Large intestine (tissue), 3 donors: Measurements from ENCODE around the gene GCLC. TPM values are rescaled to one million over a fixed set of nuclear protein-coding genes. Genes with fewer than 3 reads are reported as not detected.

Experiments used
- DNase-seq, 2 donors: peaks; one replicate each; pipeline versions ENCODE4 v3.0.0 to v3.0.0-alpha.2; 2013
- H3K27ac ChIP-seq: one replicate; pipeline ENCODE4 v1.5.1; 2013; ENCODE audit warnings: low read length
- H3K27me3 ChIP-seq: 2 replicates; pipeline ENCODE4 v1.6.1; 2013; ENCODE audit warnings: low read length; ENCODE audit not compliant: control insufficient read depth, insufficient read depth
- H3K36me3 ChIP-seq: 2 replicates; pipeline ENCODE4 v1.6.1; 2013; ENCODE audit warnings: low read length; ENCODE audit not compliant: control insufficient read depth, insufficient read depth
- H3K4me1 ChIP-seq: one replicate; pipeline ENCODE4 v1.6.1; 2013; ENCODE audit warnings: low read length; ENCODE audit not compliant: control insufficient read depth, insufficient read depth
- H3K4me3 ChIP-seq: one replicate; pipeline ENCODE4 v1.5.1; 2013; ENCODE audit warnings: low read length
- H3K9me3 ChIP-seq: one replicate; pipeline ENCODE4 v1.6.1; 2013; ENCODE audit warnings: mild to moderate bottlenecking, low read depth, low read length, moderate library complexity; ENCODE audit not compliant: control insufficient read depth
- WGBS: methylation state at CpG from one replicate; pipeline ENCODE4 v1.1.5; 2013; ENCODE audit warnings: low lambda C conversion rate; ENCODE audit not compliant: insufficient coverage; 5-methylcytosine and 5-hydroxymethylcytosine counted together
- polyA plus RNA-seq: library from polyadenylated mRNA; unstranded; fragments of 120-200 nt; gene quantifications from one replicate; pipeline ENCODE4 v1.2.1, GENCODE V29; 2013

GCLC gene
- polyA plus RNA-seq, 1 donor, result 54.7 TPM

DNA sequence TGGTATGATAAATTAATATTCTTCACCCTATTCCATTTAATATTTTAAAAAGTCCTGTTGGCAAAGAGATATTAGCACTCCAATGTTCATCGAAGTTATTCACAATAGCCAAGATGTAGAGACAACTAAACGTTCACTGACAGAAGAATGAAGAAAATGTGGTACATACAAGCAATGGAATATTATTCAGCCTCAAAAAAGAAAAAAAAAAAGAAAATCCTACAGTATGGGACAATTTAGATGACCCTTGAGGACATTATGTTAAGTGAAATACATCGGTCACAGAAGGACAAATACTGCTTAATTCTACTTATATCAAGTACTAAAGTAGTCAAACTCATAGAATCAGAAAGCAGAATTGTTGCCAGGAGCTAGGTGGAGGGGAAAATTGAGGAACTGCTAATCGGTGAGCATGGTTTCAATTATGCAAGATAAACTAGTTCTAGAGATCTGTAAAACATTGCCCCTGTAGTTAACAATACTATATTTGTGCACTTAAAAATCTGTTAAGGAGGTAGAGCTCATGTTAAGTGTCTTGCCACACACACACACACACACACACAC is 4.7 kb downstream of the GCLC start:
- Histone ChIP-seq H3K9me3 (no peaks in the 10 kb centered on the region), H3K27me3 (no peaks in the 10 kb centered on the region), H3K36me3 (no peaks in the 10 kb centered on the region), H3K4me1 (no peaks in the 10 kb centered on the region), H3K4me3 (no peak overlapping the region), H3K27ac (no peak overlapping the region)
- no peak for DNase-seq
- WGBS, result 83% methylated on average over 1 of the region's 4 CpGs

- Histone ChIP-seq H3K27me3 (no peaks in the 10 kb centered on the region), H3K36me3 (no peaks in the 10 kb centered on the region), H3K9me3 (no peaks in the 10 kb centered on the region), H3K4me1 (no peaks in the 10 kb centered on the region), H3K27ac (no peak overlapping the region), H3K4me3 (no peak overlapping the region)
- WGBS, result 80% methylated on average over 3 of the region's 5 CpGs
- peak; percentile 6 to 33 for DNase-seq
Measured at GRCh38 chr6:53539561-53539960, 5.3 kb downstream of the GCLC start.

DNA sequence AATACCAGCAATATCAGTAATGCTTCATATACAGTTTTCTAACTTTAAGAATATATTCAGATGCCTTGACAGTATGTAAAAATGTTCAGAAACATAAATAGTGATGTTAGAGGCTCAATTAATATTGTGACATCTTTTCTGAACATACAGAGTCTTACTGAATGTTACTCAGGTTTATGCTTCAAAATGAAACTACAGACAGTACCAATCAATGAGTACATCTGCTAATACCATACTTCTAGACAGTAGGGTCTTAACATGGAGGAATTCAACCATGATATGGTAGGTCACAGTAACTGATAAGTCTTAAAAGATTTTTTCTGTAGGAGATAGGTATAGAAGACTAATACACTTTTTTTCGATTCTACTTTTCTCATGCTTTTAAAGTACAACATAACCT is 8.3 kb downstream of the GCLC start:
- 100% methylated on average over 1 of the region's 1 CpG for WGBS

DNA sequence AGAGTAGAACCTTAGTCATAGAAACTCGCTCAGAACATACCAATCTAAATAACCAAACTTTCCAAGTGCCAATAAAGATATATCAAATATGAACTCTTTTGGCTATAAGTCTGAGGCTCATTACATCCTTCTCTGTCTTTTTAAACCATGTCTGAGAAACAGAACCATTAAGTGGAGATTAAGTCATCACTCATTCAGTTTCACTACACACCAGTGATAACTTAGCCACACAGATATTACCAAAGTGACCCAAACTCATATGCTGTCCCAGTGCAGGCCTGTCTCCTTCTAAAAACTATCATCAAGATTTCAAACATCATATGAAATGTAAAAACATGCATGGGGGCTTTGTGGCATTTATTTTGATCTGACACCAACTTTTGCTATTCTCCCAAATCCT is 12.0 kb downstream of the GCLC start:
- no peaks in the 10 kb centered on the region for H3K9me3 ChIP-seq
- no peak overlapping the region for H3K27ac ChIP-seq
- H3K27me3 ChIP-seq, result no peaks in the 10 kb centered on the region
- no peak overlapping the region for H3K4me3 ChIP-seq
- no CpG with 5 or more reads among the region's 1 CpG for WGBS
- no peak for DNase-seq
- no peaks in the 10 kb centered on the region for H3K36me3 ChIP-seq
- H3K4me1 ChIP-seq, result no peaks in the 10 kb centered on the region

More for the DNA sequence above, 8.3 kb downstream of the GCLC start:
- H3K27ac ChIP-seq, result no peak overlapping the region
- H3K9me3 ChIP-seq, result no peaks in the 10 kb centered on the region
- no peaks in the 10 kb centered on the region for H3K27me3 ChIP-seq
- DNase-seq, result no peak
- H3K4me1 ChIP-seq, result no peaks in the 10 kb centered on the region
- no peaks in the 10 kb centered on the region for H3K36me3 ChIP-seq
- H3K4me3 ChIP-seq, result no peak overlapping the region

DNA sequence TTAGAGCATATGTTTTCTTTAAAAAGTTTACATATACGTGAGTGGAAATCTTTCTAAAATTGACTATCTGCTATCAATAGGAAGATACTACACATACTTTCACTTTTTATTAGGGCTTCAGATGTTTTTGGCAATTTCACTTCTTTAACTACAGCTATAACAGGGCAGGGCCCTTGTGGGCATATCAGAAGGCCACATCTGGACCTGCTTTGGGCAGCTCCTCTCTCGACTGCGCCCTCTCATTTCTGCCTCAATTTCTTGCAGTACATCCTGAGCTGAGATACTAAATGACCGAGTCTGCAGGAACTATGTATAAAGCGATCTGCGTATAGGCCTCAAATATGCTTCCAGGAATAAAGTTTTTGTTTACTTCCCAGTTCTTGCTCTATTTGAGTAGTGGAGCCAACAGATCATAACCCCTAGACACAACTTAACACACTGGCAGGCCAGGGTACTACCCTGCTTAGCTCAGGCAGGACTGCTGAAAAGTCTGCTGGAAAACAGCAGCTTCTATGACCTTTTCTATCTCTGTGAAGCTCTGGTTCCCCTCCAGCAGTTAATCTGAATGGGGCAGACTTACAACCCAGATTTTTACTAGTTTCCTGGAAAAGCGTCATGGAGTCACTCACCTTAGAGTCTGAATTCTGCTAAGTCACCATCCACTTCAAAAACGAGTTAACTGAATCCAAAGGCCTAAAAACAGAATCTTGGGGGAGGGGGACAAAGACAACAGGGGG is 12.7 kb downstream of the GCLC start:
- 0% methylated on average over 1 of the region's 8 CpGs for WGBS
- no peaks in the 10 kb centered on the region for H3K4me1 ChIP-seq
- no peaks in the 10 kb centered on the region for H3K9me3 ChIP-seq
- H3K27ac ChIP-seq, result no peak overlapping the region
- H3K36me3 ChIP-seq, result no peaks in the 10 kb centered on the region
- H3K4me3 ChIP-seq, result no peak overlapping the region
- H3K27me3 ChIP-seq, result no peaks in the 10 kb centered on the region
- DNase-seq, result no peak

DNA sequence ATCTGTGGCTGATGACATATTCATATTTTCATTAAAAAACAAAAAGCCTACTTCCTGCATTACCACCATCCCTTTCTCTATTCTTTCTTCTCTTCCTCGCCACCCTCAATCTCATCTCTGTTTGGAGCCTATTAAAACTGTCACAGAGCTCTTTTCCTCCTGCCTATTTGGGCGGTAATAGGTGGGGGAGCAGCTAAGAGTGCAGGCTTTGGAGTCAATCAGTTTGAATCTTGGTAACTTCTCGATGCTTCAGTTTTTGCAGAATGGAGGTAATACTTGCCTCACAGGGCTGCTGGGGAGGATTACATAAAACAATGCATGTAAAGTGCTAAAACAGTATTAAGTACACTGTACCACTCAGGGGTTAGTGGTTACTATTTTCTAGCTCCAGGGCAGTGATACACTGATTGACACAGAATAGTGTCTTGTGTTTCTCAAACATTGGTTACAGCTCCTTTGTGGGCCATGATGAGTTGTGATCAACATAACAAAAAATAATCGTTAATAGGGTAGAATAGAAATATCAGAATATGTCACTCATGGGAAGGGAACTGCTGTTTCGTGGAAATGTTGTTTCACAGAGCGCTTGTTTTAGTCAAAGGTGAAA is 14.0 kb downstream of the GCLC start:
- no peak overlapping the region for H3K27ac ChIP-seq
- no peak for DNase-seq
- no peaks in the 10 kb centered on the region for H3K36me3 ChIP-seq
- no peaks in the 10 kb centered on the region for H3K9me3 ChIP-seq
- no peak overlapping the region for H3K4me3 ChIP-seq
- 100% methylated on average over 2 of the region's 6 CpGs for WGBS
- no peaks in the 10 kb centered on the region for H3K4me1 ChIP-seq
- no peaks in the 10 kb centered on the region for H3K27me3 ChIP-seq

- Histone ChIP-seq H3K4me1 (no peaks in the 10 kb centered on the region), H3K27ac (no peak overlapping the region), H3K4me3 (no peak overlapping the region), H3K27me3 (no peaks in the 10 kb centered on the region), H3K9me3 (no peaks in the 10 kb centered on the region), H3K36me3 (no peaks in the 10 kb centered on the region)
- no peak for DNase-seq
- 60% methylated on average over 1 of the region's 5 CpGs for WGBS
Measured at GRCh38 chr6:53530346-53530745, 14.6 kb downstream of the GCLC start.

DNA sequence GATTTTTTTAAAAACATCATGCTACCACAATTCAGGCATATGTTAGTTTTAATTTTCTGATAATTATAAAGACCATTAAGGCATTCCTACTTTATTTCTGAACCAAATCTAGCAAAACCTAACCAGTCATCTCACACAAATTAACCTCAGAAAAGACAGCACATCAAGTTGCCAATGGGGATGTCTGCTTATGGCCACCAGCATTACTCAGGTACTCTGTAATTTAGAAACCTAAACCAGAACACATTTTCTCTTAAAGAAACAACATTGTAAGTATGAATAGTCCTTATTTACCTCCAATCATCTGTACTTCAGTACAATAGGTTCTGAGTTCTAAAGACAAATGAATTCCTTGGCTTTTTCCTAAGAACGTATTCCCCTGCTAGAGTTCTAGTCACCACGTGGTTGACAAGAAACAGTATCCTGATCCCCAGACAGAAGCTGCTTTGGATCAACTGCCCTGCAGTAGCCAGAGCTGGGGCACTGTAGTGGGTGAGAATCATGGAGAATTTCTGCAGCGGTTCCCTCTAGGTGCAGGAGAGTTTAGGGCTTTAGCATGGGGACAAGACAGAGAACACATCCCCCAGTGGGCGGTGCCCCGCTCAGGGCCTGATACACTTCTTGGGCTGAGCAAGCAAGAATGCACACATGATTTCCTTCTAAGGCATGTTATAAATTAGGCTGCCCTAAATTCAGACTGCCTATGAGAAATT is 15.4 kb downstream of the GCLC start:
- H3K4me1 ChIP-seq, result no peaks in the 10 kb centered on the region
- H3K36me3 ChIP-seq, result no peaks in the 10 kb centered on the region
- no peak overlapping the region for H3K4me3 ChIP-seq
- no peak for DNase-seq
- no peaks in the 10 kb centered on the region for H3K9me3 ChIP-seq
- no peaks in the 10 kb centered on the region for H3K27me3 ChIP-seq
- whole genome bisulfite sequencing, result no CpG with 5 or more reads among the region's 5 CpGs
- no peak overlapping the region for H3K27ac ChIP-seq

DNA sequence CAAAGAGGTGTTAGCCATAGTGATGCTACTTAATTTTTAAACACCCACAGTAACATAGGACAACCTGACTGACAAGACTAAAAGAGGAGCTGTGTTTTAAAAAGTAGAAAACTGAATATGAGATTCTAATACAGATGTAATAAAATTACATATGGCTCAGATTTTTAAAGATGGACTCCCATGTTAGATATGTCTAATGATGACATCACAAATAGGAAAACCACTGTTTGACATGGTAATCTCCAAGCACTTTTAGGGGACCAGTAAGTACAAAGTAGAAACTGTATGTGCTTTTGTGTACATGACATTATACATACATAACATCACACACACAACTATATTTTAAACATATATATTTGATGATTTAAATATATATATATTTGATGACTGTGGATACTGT is 16.8 kb downstream of the GCLC start:
- H3K4me1 ChIP-seq, result no peaks in the 10 kb centered on the region

DNA sequence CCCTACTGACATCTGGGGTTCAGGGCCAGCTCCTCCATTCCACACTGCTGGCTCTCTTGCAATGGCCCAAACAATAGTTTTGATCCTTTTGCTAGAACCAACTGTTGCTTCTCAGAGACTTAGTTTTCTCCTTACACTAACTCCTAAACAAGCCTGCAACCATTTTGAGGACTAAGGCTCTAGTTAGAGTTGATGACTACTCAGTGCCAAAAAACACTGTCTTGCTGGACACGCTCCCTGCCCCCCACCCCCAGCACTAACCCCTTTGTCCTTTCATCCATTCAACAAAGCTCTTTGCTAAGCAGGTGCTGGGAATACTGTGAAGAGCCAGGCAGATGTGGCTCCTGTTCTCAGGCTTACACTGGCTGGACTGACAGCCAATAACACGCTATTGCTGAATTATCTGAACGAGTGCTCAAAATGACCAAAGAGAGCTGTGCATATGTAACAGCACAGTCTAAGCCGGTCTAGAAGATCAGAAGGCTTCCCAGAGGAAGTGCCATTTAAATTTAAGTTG is 17.6 kb downstream of the GCLC start:
- no peak overlapping the region for H3K27ac ChIP-seq

More for the DNA sequence above, 16.8 kb downstream of the GCLC start:
- no peaks in the 10 kb centered on the region for H3K9me3 ChIP-seq
- no peak for DNase-seq
- H3K36me3 ChIP-seq, result no peaks in the 10 kb centered on the region
- no peak overlapping the region for H3K4me3 ChIP-seq
- no peak overlapping the region for H3K27ac ChIP-seq
- no peaks in the 10 kb centered on the region for H3K27me3 ChIP-seq

More for the DNA sequence above, 17.6 kb downstream of the GCLC start:
- no peak overlapping the region for H3K4me3 ChIP-seq
- no peaks in the 10 kb centered on the region for H3K9me3 ChIP-seq
- H3K36me3 ChIP-seq, result no peaks in the 10 kb centered on the region
- H3K4me1 ChIP-seq, result no peaks in the 10 kb centered on the region
- no CpG with 5 or more reads among the region's 4 CpGs for WGBS
- DNase-seq, result no peak
- H3K27me3 ChIP-seq, result no peaks in the 10 kb centered on the region
